OCI-LY3 (cell line): ENCODE data around the gene ADORA1.

Experiments
- H2AFZ ChIP-seq: fragments of 200-600, 300-600 bp; shearing (Covaris generic); 2 replicates; pipeline ENCODE4 v1.6.0; 2014; ENCODE audit warnings: antibody characterized with exemption, low read depth, low read length
- H3K27ac ChIP-seq: fragments of 200-600, 300-600 bp; sonication (generic); 2 replicates; pipeline ENCODE4 v1.5.1; 2014; ENCODE audit warnings: mild to moderate bottlenecking, low read length, moderate library complexity, mixed read lengths
- H3K27me3 ChIP-seq: fragments of 200-600, 300-600 bp; sonication (generic); 2 replicates; pipeline ENCODE4 v1.6.1; 2014; ENCODE audit warnings: low read depth, low read length, mixed read lengths
- H3K36me3 ChIP-seq: fragments of 200-600, 300-600 bp; sonication (generic); replicated peaks from 2 replicates; pipeline ENCODE3; 2014; ENCODE audit warnings: low read depth, low read length, mixed read lengths
- H3K4me1 ChIP-seq: fragments of 300-600, 200-600 bp; sonication (generic); 2 replicates; pipeline ENCODE4 v1.6.1; 2014; ENCODE audit warnings: low read length, mixed read lengths
- H3K4me2 ChIP-seq: fragments of 200-600, 300-600 bp; sonication (generic); 2 replicates; pipeline ENCODE4 v1.6.1; 2014; ENCODE audit warnings: low read length, mixed read lengths
- H3K4me3 ChIP-seq: fragments of 300-600, 200-600 bp; sonication (generic); 2 replicates; pipeline ENCODE4 v1.5.1; 2014; ENCODE audit warnings: antibody characterized with exemption, mild to moderate bottlenecking, low read length, moderate library complexity
- H3K79me2 ChIP-seq: fragments of 300-600, 200-600 bp; shearing (Covaris generic); 2 replicates; pipeline ENCODE4 v1.6.1; 2014; ENCODE audit warnings: mild to moderate bottlenecking, low read length, mixed read lengths
- H3K9ac ChIP-seq: fragments of 300-600, 200-600 bp; shearing (Covaris generic); 2 replicates; pipeline ENCODE4 v1.6.0; 2014; ENCODE audit warnings: mild to moderate bottlenecking, low read length, moderate library complexity
- H3K9me3 ChIP-seq: fragments of 200-600, 300-600 bp; shearing (Covaris generic); 2 replicates; pipeline ENCODE4 v1.6.1; 2014; ENCODE audit warnings: low read length, mixed read lengths; ENCODE audit not compliant: insufficient read depth
- H4K20me1 ChIP-seq: fragments of 200-600, 300-600 bp; sonication (generic); 2 replicates; pipeline ENCODE4 v1.6.1; 2016; ENCODE audit warnings: low read length, mixed read lengths; ENCODE audit not compliant: insufficient read depth
- EZH2phosphoT487 ChIP-seq: fragments of 200-600 bp; shearing (Covaris generic); IDR thresholded peaks from 2 replicates; pipeline ENCODE4 v1.6.1; 2018; ENCODE audit warnings: antibody characterized with exemption, mixed run types, low read depth
- TF ChIP-seq, protein P1 (sequence below): fragments of 200-600, 300-600 bp; sonication (generic); IDR thresholded peaks from 2 replicates; pipeline ENCODE4 v1.5.1; 2014; ENCODE audit warnings: antibody characterized with exemption, low read length, low read depth

ADORA1 gene

DNA sequence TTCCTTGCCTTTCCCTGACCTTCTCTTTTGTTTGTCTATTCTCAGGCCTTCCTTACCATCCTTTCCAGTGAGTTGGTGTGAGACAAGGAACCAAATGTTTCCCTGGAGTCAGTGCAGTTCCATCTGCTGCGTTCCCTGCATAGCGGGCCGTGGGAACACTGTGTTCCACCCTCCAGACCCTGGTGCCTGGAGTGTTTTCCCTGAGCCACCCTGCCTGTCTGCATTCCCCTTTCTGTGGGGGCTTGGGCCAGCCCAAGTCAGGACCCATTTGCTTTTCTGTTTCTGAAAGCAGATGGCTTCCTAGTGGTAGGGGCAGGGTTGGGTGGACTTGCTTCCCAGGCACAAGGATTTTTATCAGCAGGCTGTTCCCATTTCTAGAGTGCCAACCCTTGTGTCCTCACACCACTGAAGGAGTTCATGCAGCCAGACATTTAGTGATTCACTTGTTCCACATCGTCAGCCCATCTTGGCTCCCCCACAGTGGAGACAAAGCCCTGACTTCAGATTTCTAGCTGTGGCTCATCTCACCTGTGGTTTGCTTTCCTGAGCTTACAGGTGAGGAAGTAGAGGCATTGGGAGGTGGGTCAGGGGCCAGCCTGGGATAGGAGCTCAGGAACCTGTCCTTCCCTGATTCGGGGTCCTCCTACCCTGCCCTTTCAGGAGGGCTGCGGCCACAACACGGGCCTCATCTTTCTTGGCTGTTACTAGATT is 27.6 kb upstream of the ADORA1 start:
- Histone ChIP-seq H3K4me1 (no peaks in the 10 kb centered on the region), H3K4me2 (no peak overlapping the region), H4K20me1 (no peaks in the 10 kb centered on the region), H2AFZ (no peak overlapping the region), H3K36me3 (no peaks in the 10 kb centered on the region), H3K4me3 (no peak overlapping the region), H3K27ac (no peak overlapping the region), H3K9ac (no peak overlapping the region), H3K9me3 (peaks cover 9% of the 10 kb centered on the region), H3K79me2 (no peaks in the 10 kb centered on the region), H3K27me3 (peaks cover 28% of the 10 kb centered on the region; the same call in 1 of the 2 replicates)
- TF ChIP-seq EZH2phosphoT487, result no peak
- TF ChIP-seq, protein P1, sequence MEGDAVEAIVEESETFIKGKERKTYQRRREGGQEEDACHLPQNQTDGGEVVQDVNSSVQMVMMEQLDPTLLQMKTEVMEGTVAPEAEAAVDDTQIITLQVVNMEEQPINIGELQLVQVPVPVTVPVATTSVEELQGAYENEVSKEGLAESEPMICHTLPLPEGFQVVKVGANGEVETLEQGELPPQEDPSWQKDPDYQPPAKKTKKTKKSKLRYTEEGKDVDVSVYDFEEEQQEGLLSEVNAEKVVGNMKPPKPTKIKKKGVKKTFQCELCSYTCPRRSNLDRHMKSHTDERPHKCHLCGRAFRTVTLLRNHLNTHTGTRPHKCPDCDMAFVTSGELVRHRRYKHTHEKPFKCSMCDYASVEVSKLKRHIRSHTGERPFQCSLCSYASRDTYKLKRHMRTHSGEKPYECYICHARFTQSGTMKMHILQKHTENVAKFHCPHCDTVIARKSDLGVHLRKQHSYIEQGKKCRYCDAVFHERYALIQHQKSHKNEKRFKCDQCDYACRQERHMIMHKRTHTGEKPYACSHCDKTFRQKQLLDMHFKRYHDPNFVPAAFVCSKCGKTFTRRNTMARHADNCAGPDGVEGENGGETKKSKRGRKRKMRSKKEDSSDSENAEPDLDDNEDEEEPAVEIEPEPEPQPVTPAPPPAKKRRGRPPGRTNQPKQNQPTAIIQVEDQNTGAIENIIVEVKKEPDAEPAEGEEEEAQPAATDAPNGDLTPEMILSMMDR, result no peak

DNA sequence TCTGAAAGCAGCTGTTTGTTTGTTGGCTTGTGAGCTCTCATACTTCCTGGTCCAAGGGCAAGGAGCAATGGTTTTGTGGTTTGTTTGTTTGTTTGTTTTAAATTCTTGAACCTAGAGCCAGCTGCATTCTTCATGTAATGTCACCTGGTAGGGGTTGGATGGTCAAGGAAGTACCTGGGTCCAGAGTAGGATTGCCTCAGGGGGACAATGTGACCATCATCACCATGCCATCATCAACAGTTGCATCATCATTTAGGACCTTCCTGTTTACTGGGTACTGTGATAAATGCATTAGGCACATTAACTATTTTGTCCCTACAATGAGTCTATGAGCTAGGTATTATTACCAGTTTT is 27.0 kb upstream of the ADORA1 start:
- Histone ChIP-seq H3K4me2 (no peak overlapping the region), H3K79me2 (no peaks in the 10 kb centered on the region), H2AFZ (no peak overlapping the region), H3K4me1 (no peaks in the 10 kb centered on the region), H3K9me3 (peaks cover 4% of the 10 kb centered on the region; the same call in 1 of the 2 replicates), H3K27me3 (peaks cover 28% of the 10 kb centered on the region; the same call in 1 of the 2 replicates), H3K9ac (no peak overlapping the region), H3K4me3 (no peak overlapping the region), H3K27ac (no peak overlapping the region), H3K36me3 (no peaks in the 10 kb centered on the region), H4K20me1 (no peaks in the 10 kb centered on the region)
- no peak for TF ChIP-seq EZH2phosphoT487
- TF ChIP-seq, protein P1, result no peak

DNA sequence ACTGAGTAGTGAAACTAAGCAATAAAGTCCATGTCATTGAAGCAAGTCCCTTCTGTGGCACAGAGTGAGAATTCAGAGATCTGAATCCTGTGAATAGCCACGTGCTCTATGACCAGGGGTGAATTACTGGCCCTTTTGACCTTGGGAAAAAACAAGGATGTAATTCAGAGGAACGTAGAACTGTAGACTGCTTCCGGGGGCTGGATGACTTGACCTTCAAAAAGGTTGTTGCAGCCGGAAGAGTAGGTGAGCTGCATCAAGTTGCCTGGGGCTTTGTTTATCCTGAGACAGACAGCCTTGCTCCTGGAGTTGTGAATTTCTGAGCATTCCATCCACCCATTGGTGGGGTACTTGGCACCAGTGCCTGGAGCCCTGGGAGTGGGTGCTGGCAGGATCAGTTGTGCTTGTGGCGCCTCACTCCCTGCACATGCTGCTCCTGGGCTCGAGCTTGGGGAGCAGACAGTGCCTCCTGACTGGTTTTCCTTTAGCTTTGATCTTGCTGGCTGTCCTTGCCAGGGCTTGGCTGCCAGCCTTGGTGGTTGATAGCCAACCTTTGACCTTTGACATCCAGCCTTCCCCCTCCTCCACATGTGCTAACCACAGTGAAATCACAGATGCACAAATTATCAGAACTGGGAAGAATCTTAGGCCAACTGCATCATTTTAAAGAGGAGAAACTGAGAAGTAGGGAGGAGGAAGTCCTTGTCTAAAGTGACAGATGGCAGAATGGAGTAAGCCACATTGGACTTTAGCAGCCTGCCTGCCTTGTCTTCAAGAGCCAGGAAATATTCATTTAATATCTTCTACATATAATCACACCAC is 25.5 kb upstream of the ADORA1 start:
- TF ChIP-seq EZH2phosphoT487, result no peak
- TF ChIP-seq, protein P1, result no peak

DNA sequence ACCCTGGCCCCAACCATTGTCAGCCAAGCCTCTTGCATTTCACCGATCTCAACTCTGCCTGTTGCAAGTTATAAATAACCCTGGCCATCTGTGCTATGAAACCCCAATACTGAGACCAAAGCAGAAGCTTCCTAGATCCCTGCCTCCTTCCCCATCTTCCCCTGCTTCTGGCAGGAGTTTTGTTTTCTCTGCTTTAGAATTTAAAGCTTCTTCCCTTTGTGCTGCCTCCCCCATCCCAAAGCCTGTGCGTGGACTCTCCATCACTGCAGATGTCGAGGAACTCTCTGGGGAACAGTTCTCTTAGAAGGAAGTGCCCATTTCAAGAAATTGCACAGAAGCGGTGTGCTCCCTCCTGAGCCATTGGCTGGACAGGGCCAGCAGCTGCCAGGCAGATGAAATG is 24.3 kb upstream of the ADORA1 start:
- Histone ChIP-seq H3K79me2 (no peaks in the 10 kb centered on the region), H2AFZ (no peak overlapping the region), H3K9ac (no peak overlapping the region), H3K9me3 (no peaks in the 10 kb centered on the region), H4K20me1 (no peaks in the 10 kb centered on the region), H3K4me2 (no peak overlapping the region), H3K4me3 (no peak overlapping the region), H3K36me3 (no peaks in the 10 kb centered on the region), H3K27ac (no peak overlapping the region), H3K27me3 (peaks cover 35% of the 10 kb centered on the region), H3K4me1 (no peaks in the 10 kb centered on the region)
- TF ChIP-seq, protein P1, result no peak
- TF ChIP-seq EZH2phosphoT487, result no peak

More for the DNA sequence above, 25.5 kb upstream of the ADORA1 start:
- no peaks in the 10 kb centered on the region for H4K20me1 ChIP-seq
- H3K4me2 ChIP-seq, result no peak overlapping the region
- no peaks in the 10 kb centered on the region for H3K4me1 ChIP-seq
- no peaks in the 10 kb centered on the region for H3K9me3 ChIP-seq
- H2AFZ ChIP-seq, result no peak overlapping the region
- no peak overlapping the region for H3K4me3 ChIP-seq
- H3K36me3 ChIP-seq, result no peaks in the 10 kb centered on the region
- no peak overlapping the region for H3K9ac ChIP-seq
- H3K79me2 ChIP-seq, result no peaks in the 10 kb centered on the region
- peaks cover 26% of the 10 kb centered on the region for H3K27me3 ChIP-seq
- H3K27ac ChIP-seq, result no peak overlapping the region
